GM21737 (cell line): ENCODE data around the gene KIF5A.
"Not testable (repeated sequence)": the region's sequence is repeated elsewhere in the genome, so short reads cannot be mapped to it uniquely, and the experiment has no call there.

ENCODE experiments used
- ATAC-seq: cut with Tn5 transposase; IDR thresholded peaks from one replicate; pipeline ENCODE4 v1.9.1; 2021; ENCODE audit warnings: mild to moderate bottlenecking, moderate library complexity; ENCODE audit not compliant: unreplicated experiment

KIF5A gene

GRCh38 chr12:57617942-57618341 lies 68.1 kb downstream of the KIF5A start:
- ATAC-seq, result no peak

DNA sequence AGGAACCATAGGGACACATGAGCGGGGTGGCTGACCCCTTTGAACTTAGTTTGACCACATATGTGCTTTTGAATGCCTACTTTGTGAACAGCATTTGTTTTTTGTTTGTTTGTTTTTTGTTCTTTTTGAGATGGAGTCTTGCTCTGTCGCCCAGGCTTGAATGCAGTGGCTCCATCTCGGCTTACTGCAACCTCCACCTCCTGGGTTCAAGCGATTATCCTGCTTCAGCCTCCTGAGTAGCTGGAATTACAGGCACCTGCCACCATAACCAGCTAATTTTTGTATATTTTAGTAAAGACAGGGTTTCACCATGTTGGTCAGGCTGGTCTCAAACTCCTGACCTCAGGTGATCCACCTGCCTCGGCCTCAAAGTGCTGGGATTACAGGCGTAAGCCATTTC lies 68.6 kb downstream of the KIF5A start:
- not testable (repeated sequence) for ATAC-seq

DNA sequence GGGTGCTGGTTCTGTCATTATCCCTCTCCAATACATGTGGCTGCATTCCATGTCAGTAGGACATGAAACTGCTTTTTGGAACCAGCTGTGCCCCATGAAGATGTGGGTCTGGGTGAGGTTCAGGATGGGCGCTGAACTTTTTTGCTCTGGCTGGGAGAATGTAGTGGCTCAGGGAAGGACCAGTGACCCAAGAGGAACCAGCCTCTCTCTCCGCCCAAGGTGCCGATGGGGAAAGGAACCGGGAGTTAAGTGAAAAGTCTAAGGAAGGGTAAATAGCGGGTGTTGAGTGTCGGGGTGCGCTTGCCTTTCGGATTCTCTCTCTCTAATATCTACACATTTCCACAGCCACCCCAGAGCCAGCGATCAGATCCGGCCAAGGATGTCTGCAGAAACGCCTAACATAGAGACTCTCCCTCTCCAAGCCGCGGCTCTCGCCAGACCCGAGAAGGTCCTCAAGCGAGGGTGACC lies 69.2 kb downstream of the KIF5A start:
- ATAC-seq, result no peak

DNA sequence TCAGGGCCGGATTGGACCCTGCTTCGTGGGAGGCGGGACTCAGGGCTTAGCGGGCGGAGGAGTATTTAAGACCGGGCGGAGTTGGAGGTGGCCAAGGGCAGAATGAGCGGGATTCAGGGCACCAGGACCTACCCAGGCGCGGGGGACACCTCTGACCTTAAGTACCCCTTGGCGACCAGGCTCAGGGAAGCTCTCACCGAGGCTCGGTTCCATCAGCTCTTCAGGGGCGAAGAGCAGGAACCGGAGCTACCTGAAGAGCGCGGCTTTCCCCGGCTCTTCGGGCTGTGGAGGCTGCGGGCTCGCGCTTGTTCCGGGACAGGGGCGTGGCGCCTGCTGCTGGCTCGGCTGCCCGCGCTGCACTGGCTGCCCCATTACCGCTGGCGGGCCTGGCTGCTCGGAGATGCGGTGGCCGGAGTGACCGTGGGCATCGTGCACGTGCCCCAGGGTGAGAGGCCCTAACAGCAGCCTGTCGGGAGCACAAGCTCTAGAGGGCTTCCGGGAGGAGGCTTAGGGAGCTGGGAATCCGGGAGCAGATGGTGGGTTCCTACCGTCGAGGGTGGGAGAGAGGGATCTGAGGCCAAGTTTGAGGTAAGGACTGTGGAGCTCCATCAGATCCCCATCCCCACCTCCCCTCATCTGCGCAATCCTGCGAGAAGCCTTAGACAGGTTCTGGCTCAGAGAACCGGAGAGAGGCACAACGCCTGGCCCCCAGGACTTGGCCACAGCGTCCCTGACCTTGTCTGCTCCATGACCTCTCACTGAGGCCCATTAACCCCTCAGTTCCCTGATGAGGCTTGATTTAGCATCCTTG lies 69.8 kb downstream of the KIF5A start:
- ATAC-seq, result no peak

- no peak for ATAC-seq
Observed at GRCh38 chr12:57620245-57620935, 70.5 kb downstream of the KIF5A start.

- ATAC-seq, result no peak
Observed at GRCh38 chr12:57620936-57621496, 71.2 kb downstream of the KIF5A start.

- ATAC-seq, result no peak
Observed at GRCh38 chr12:57621497-57622292, 71.9 kb downstream of the KIF5A start.

- no peak for ATAC-seq
Observed at GRCh38 chr12:57622293-57623245, 72.7 kb downstream of the KIF5A start.

DNA sequence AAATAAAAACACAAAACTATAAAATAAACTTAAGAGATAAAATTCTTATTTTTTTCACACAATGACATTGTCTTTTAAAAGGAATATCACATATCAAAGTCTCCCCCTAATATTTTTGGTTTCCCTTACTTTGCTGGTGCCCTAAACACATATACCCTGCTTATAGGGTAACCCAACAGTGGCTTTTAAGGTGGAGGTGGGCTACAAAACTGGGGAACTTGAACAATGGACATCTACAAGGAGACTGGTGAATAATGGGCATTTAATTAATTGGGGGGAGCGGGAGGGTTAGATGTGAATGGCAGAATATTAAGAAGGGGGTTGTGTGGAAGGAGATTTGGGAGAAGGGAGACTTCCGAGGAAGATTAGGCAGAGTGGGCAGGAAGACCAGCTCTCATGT lies 73.5 kb downstream of the KIF5A start:
- ATAC-seq, result no peak

GRCh38 chr12:57623811-57624390 lies 74.1 kb downstream of the KIF5A start:
- ATAC-seq, result no peak

- ATAC-seq, result no peak
Observed at GRCh38 chr12:57624441-57625220, 74.8 kb downstream of the KIF5A start.

DNA sequence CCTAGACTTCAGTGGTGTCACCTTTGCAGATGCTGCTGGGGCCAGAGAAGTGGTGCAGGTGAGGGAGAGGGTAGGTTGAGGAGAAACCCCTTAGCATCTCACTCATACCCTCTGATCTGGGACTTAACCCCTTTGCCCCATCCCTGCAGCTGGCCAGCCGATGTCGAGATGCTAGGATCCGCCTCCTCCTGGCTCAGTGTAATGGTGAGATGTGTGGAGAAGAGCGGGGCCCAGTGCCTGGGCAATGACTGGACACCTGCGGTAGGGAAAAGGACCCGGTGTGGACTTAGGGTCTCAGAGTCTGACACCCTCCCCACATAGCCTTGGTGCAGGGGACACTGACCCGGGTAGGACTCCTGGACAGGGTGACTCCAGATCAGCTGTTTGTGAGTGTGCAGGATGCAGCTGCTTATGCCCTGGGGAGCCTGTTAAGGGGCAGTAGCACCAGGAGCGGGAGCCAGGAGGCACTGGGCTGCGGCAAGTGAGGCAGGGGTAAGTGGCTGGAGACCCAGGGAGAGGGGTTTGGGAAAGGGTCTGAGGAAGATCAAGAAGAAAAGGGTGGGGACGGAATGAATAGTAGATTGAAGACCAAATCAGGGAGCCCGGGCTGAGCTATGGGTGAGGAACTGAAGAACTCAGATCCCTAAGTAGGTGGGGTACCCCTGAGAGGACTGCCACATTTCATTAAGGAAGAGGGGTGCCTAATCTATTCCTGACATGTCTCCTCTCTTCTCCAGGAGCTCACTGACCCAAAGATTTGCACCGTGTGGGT lies 75.6 kb downstream of the KIF5A start:
- no peak for ATAC-seq

DNA sequence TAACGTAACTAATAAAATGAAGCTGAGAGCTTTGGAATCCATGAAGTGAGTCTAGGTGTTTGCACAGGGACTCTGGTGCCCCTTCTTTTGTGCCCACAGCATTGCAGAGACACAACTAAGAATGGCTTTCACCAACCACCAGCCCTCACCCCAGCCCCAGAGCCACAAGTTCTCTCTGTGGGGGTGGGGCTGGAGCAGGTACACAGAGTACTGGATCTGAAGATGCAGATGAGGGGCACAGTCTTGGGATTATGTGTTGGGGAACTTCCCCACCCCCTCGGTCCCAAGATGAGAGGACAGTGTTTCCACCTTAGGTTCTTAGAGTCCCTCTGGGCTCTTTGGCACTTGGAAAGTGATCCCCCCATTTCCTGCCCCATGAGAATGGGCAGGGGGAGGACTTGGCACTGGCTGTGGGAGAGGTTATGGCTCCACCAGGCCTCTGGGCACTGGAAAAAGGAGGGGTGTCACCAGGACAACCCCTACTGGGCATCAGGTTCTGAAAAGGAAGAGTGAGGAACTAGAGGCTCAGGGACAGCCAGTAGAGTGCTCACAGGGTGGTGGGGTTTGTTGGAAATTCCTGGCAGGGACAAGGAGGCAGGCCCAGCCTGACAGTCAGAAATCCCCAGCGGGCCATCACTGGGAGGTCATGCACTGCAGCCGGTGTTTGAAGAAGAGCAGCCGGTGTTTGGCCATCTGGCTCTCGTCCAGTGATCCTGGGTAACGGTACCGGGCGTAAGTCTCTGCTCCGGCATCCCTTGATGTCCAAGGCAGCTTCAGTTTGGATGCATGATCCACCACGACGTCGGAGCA lies 76.5 kb downstream of the KIF5A start:
- ATAC-seq, result no peak

GRCh38 chr12:57626921-57627445 lies 77.1 kb downstream of the KIF5A start:
- no peak for ATAC-seq

- no peak for ATAC-seq
Observed at GRCh38 chr12:57627501-57628279, 77.8 kb downstream of the KIF5A start.
